HG02970 (cell line): ENCODE measurements around the gene MIS12.

Source experiments
- ATAC-seq: cut with Tn5 transposase; IDR thresholded peaks from one replicate; pipeline ENCODE4 v1.9.1; 2021; ENCODE audit warnings: mild to moderate bottlenecking, moderate library complexity, moderate number of reproducible peaks; ENCODE audit not compliant: unreplicated experiment, low FRiP score

MIS12 gene

DNA sequence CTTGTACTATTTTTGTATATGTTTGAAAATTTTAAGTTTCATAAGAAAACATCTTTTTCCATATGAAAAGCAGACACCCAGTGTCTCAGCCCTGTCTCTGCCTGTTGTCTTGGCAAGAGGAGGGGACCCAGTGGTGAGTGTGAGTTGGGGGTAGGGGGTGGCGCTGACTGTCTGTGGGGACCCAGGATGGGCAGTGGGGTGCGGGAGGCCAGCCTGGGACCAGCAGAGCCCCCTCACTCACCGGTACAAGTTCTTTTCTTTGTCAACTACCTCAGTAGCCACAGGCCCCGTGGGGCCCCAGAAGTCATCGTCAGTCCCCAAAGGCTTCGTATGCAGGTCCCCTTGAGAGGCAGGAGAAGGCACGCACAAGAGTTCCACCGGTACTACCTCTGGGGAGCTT, 46.2 kb downstream of the MIS12 start:
- no peak for ATAC-seq

DNA sequence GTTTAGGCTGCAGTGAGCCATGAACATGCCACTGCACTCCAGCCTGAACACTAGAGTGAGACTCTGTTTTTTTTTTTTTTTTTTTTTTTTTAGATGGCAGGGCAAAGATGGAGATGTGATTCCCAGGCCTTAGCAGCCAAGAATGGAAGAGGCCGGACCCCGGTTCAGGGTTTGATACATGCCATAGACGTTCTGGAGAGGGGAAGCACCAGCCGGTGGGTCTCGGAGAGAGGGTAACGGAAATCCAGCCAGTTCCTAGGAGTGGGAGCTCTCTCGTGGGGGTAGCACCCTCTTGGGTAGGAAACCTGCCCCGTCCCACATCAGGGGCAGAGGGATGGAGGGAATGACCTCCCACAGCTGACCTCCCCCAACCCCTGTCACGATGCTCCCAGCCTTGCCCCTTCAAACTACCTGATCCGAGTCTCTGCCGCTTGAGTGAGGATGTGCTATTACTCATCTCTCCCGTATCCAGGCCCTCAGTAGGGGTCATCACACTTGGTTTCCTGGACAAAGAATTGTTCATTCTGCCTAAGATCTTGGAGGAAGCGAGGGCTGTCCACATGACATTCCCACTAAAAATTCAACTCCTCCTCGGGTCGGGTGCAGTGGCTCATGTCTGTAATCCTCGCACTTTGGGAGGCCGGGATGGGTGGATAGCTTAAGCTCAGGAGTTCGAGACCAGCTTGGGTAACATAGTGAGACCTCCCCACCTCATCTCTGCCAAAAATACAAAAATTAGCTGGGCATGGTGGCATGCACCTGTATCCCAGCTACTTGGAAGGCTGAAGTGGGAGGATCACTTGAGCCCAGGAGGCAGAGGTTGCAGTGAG, 47.3 kb downstream of the MIS12 start:
- ATAC-seq, result no peak

DNA sequence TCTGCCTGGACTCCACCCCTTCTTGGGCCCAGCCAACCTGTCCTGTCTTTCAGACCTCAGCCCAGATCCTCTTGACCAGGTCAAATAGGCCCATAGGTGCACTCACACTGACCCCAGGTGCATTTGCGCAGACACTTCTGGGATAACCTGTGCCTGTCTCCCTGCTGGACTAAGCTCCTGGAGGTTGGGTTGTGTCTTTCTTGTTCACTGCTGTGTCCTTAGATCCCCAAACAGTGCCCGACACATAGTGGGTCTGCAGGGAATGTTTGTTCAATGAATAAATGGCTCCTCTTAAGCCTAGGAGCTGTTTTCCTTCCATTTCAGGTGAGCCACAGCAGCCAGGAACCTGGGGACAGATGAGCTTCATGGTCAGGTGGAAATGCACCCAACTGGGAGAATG, 49.1 kb downstream of the MIS12 start:
- ATAC-seq, result no peak

DNA sequence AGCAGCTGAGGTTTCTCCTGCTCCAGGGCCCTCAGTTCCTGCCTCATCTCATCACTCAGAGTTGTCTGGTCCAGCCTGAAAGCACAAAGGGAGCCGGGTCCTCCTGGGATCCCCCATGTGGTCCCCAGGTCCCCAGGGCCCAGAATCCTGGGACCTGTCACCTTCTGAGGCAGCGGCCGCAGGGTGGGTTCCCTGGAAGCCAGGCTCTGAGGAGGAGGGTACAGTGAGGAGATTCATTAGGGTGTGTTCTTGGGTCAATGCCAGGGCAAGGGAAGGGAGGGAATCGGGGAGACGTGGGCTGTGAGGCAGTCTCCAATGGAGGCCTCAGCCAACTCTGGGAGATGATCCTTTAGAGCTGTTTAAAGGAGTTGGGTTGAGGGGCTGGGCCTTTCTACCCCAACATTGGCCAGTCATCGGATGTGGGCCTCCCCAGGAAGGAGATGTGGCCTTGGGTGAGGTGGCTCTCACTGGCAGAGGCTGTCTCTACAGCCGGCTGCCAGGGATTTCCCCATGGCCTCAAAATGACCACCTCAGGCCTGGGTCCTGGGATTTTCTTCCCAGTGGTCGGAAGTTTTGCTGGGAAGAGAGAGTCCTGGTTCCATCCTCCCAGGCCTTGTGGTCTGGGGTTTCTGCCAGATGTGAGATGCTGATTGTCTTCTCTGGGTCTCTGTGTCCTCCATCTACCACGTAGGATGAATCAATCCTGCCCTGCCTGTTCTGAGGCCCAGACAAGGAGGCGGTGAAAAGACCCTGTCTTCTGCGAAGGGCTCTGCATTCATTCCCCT, 50.7 kb downstream of the MIS12 start:
- no peak for ATAC-seq

DNA sequence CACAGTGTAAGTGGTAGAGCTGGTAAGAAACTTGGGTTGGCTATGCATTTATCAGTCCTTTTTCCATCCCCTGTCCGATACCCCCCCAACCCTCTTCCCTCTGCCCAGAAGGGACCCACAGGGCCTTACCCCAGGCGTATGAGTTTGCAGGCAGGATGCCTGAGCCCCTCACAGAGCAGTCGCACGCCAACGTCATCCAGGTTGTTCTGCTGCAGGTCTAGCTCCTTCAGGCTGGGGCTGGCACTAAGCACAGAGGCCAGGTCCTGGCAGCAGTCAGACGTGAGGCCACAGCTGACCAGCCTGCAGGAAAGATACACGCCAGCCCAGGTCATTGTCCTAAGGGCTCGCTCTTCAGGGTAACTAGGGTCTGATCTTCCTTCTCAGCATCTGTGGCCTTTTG, 52.9 kb downstream of the MIS12 start:
- ATAC-seq, result no peak

DNA sequence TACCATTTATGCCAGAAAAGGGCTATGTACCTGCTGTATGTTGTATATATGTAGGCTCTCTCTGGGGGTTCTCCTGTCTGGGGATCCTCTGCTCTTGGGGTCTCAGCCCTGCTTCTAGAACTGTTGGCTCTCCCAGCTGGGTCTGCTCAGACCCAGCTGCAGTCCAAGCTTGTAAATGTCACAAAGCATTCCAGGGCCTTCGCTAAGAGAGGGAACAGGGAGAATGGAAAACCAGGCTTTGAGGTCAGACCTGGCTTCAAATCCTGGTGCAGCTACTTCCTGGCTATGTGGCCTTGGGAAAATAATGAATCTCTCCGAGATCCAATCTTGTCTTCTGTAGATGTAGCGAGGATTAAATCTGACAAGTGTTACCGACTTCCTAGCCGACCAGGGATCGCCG, 54.0 kb downstream of the MIS12 start:
- no peak for ATAC-seq
